Right cardiac atrium (tissue), 5 donors: ENCODE results near the gene PHYKPL. TPM values are rescaled to one million over a fixed set of nuclear protein-coding genes. Genes with fewer than 3 reads are reported as not detected.
"Not testable (repeated sequence)": the region's sequence is repeated elsewhere in the genome, so short reads cannot be mapped to it uniquely, and the experiment has no call there.

Experiments
- ATAC-seq, 2 donors: fragments of 200-7000 bp; cut with Tn5 transposase; one replicate each; pipeline versions ENCODE4 v1.8.0 to v1.9.1; 2020; ENCODE audit warnings: moderate library complexity in 2 of 2, mild to moderate bottlenecking in 1 of 2
- DNase-seq, 3 donors: peaks; one replicate each; pipeline ENCODE4 v3.0.0-alpha.2; 2020
- H3K27ac ChIP-seq: one replicate; pipeline ENCODE4 v1.5.1; 2013; ENCODE audit warnings: mild to moderate bottlenecking, low read length, control low read depth, moderate library complexity
- H3K27me3 ChIP-seq: one replicate; pipeline ENCODE4 v1.6.1; 2013; ENCODE audit not compliant: control insufficient read depth, insufficient read depth
- H3K4me1 ChIP-seq: one replicate; pipeline ENCODE4 v1.6.1; 2013; ENCODE audit warnings: low read length; ENCODE audit not compliant: control insufficient read depth, insufficient read depth
- H3K4me3 ChIP-seq: one replicate; pipeline ENCODE4 v1.5.1; 2013; ENCODE audit warnings: low read length, control low read depth
- H3K9me3 ChIP-seq: one replicate; pipeline ENCODE4 v1.6.1; 2013; ENCODE audit warnings: low read length; ENCODE audit not compliant: control insufficient read depth
- WGBS: extraction: QIAGEN DNeasy Blood & Tissue Kit; methylation state at CpG from one replicate; pipeline ENCODE4 v1.1.7; 2013; 5-methylcytosine and 5-hydroxymethylcytosine counted together
- intact Hi-C, 4 donors: fragments of 100-400 bp; cut with DNase I; formaldehyde crosslinking; loops; one replicate each; pipeline versions ENCODE4 v1.11.0 to v1.14.0; 2022 to 2023
- polyA plus RNA-seq: library from polyadenylated mRNA; stranded (reverse); fragments of 200-250 nt; gene quantifications from one replicate; pipeline ENCODE4 v1.2.3, GENCODE V29; 2013
- total RNA-seq, 4 donors: library from RNA; stranded (reverse); fragmentation: NEBNext Ultra II Directional; extraction: Animal tissue kit (Norgen Biotek cat#: 25700); gene quantifications; one replicate each; pipeline ENCODE4 v1.2.1, GENCODE V29; 2021
- donor health status: healthy with polysubstance abuse.
- donor health status: DM: no; HTN: yes; CAD: no.
- donor health status: DM: no; HTN: no; CAD: no.
- donor health status: DM: no; HTN: yes; CAD: no; lungs with severe emphysema.
- donor health status: DM: yes; HTN: yes; CAD: no.

The PHYKPL gene
- total and polyA plus RNA-seq, 5 donors: 35.3 to 53.6 (median 44.5) TPM

DNA sequence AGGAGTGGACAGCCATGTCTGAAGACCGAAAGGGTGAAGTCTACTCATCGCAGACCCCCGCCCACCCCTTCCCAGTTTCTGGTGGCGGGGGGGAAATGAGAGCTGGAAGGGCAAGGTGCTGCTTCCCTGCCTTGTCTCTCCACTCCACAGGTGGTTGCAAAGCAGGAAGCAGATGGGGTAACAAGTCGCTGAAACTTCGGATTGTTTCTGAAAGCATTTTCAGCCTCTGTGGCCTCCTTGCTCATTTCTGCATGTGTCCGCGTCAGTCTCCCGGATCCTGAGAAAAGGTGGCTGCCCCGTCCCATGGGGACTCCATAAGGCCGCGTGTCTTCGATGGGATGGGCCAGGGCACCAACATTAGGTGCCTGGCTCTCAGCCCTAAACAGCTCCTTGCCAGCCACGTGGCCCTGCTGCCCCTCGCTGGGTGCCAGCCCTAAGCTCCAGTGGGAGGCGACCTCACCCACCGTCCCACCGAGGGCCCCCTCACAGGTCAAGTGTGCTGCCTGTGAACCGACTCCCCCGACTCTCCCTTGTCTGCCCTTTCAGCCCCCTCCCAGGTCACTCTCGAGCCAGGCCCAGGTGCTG lies 971 bp downstream of the PHYKPL start:
- Histone ChIP-seq H3K4me1 (peaks cover 8% of the 10 kb centered on the region), H3K9me3 (no peaks in the 10 kb centered on the region), H3K27me3 (no peaks in the 10 kb centered on the region), H3K4me3 (peak overlapping the region; percentile 70), H3K27ac (peak overlapping the region; percentile 76)
- intact Hi-C loops: no loop called here
- DNase-seq (no peak), ATAC-seq (peak in 1 of 2 donors; percentile 2)
- 25% methylated on average over 21 of the region's 21 CpGs for WGBS

DNA sequence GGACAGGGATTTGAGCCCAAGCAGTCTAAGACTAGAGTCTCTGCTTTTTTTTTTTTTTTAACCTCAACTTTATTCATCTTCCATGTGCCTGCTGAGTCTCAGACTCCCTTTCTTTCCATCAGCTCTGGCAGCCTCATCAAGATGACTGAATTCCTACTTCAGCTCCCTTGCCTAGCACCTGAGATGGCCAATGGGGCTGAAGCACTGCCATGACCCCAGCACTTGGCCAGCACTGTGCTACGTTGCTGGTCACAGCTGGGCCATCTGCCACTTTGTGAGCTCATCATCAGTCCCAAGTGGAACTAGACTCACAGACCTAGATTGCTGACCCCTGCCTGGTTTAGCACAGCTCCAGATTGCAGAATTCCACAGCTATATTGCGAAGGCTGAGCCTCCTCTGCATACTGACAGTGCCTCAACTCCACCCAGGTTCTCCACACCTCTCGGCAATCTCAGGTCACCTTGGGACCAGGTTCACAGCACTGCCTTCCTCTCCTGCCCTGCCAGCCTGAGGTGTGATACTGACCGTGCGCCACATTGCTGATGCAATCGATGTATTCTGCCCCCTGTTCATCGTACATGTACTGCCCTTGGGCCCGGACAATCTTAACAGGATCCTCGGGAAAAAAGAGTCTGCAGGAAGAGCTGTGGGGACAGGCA lies 1.6 kb downstream of the PHYKPL start:
- H3K27me3 ChIP-seq: no peaks in the 10 kb centered on the region
- peak; percentile 75 to 79 (median 75) for DNase-seq
- H3K4me3 ChIP-seq: peak overlapping the region; percentile 70
- WGBS: 64% methylated on average over 9 of the region's 9 CpGs
- H3K4me1 ChIP-seq: peaks cover 8% of the 10 kb centered on the region
- ATAC-seq: peak in 1 of 2 donors; percentile 15
- no peaks in the 10 kb centered on the region for H3K9me3 ChIP-seq
- intact Hi-C loops: no loop called here
- H3K27ac ChIP-seq: peak overlapping the region; percentile 21

DNA sequence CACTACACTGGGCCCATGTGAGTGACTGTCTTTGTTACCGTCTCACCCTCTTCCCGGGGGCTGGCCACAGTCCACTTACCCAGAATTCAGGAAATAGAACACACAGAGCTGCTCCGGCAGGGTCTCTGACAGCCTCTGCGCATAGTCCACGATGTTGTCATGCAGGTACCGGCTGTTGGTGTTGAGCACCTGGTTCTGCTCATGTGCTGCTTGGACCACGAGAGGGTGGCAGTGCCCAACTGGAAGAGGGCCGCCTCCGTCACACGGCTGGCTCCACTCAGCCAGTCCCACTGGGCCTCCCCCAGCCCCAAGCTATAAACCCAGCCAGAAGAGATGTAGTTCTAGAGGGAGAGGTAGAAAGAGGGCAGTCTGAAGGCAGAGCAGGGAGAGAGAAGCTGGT lies 2.7 kb downstream of the PHYKPL start:
- intact Hi-C loops: no loop called here

DNA sequence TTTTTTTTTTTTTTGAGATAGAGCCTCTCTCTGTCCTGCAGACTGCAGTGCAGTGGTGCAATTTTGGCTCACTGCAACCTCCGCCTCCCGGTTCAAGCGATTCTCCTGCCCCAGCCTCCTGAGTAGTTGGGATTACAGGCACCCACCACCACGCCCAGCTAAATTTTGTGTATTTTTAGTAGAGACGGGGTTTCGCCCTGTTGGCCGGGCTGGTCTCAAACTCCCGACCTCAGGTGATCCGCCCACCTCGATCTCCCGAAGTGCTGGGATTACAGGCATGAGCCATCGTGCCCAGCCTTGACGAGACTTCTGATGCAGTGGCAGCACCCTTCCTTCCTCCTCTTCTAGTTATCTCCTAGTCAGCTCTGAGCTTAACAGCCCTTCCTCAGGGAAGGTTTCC lies 3.5 kb downstream of the PHYKPL start:
- H3K4me1 ChIP-seq, H3K27ac ChIP-seq, H3K27me3 ChIP-seq, H3K9me3 ChIP-seq, H3K4me3 ChIP-seq, ATAC-seq, intact Hi-C loops: not testable (repeated sequence)
- peak in 1 of 3 donors; percentile 7 for DNase-seq
- WGBS: 96% methylated on average over 13 of the region's 13 CpGs

More for the DNA sequence above, 2.7 kb downstream of the PHYKPL start:
- no peak for ATAC-seq
- Histone ChIP-seq H3K4me3 (no peak overlapping the region), H3K4me1 (peaks cover 8% of the 10 kb centered on the region), H3K27me3 (no peaks in the 10 kb centered on the region), H3K9me3 (no peaks in the 10 kb centered on the region), H3K27ac (no peak overlapping the region)
- 93% methylated on average over 10 of the region's 10 CpGs for WGBS
- peak in 1 of 3 donors; percentile 14 for DNase-seq

DNA sequence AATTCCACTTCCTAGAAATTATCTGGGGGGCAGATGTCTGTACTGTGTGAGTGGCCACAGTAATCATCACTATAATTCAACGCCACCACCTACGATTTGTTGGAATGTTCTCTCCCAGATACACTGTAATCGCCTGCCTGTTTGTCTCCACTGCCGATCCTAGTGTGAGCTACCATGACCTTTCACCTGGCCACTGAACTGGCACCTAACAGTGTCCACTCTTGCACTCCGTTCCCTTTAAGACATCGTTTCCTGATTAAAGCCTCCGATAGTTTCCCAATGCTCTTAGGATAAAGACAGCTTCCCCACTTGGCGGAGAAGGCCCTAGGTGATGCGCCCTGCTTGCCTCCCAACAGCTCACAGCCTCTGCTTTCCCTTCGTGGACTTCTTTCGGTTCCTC lies 4.0 kb downstream of the PHYKPL start:
- H3K4me1 ChIP-seq: peaks cover 8% of the 10 kb centered on the region
- ATAC-seq (no peak), DNase-seq (no peak)
- no peak overlapping the region for H3K4me3 ChIP-seq
- intact Hi-C loops: no loop called here
- H3K27me3 ChIP-seq: no peaks in the 10 kb centered on the region
- no peaks in the 10 kb centered on the region for H3K9me3 ChIP-seq
- WGBS: 91% methylated on average over 11 of the region's 11 CpGs
- no peak overlapping the region for H3K27ac ChIP-seq

DNA sequence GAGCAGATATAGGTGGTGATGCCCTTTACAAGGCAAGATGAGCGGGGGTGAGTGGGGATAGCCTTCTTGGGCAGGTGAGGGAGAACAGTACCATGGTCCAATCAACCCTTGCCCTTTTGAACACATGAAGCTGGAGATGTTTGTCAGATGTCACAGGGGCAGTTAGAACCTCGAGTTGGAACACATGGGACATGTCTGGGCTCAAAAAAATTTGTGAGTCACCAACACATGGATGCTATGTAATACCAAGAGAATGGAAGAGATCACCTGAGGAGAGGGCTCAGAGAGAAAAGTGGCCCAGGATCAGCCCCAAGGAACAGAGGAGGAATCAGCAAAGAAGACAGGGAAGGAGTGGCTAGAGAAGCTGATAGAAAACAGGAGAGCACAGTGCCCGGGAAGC lies 4.7 kb downstream of the PHYKPL start:
- intact Hi-C loops: no loop called here
- WGBS: 95% methylated on average over 3 of the region's 3 CpGs
- Histone ChIP-seq H3K4me3 (no peak overlapping the region), H3K27me3 (no peaks in the 10 kb centered on the region), H3K9me3 (no peaks in the 10 kb centered on the region), H3K4me1 (peaks cover 8% of the 10 kb centered on the region), H3K27ac (no peak overlapping the region)
- ATAC-seq: no peak
- DNase-seq: peak in 1 of 3 donors; percentile 3

DNA sequence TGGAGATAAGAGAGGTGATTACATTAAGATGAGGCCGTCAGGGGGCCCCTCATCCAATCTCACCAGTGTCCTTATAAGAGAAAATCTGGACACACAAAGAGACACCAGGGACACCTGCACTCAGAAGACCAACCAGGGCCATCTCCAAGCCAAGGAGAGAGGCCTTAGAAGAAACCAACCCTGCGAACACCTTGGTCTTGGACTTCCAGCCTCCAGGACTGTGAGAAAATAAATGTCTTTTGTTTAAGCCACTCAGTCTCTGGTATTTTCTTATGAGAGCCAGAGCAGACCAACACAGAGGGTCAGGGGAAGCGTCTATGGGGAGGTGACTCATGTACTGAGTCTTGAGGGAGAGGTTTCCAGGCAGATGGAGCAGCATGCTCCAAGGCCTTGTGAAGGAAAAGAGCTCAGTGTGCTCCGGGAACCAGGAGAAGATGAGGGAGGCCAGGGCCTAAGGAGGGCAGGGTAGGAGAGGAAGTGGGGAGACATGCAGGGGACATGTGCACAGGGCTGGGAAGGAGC lies 5.4 kb downstream of the PHYKPL start:
- H3K9me3 ChIP-seq: no peaks in the 10 kb centered on the region
- DNase-seq (peak in 1 of 3 donors; percentile 5), ATAC-seq (no peak)
- WGBS: 99% methylated on average over 4 of the region's 4 CpGs
- H3K4me1 ChIP-seq: peaks cover 8% of the 10 kb centered on the region
- H3K4me3 ChIP-seq: no peak overlapping the region
- intact Hi-C loops: no loop called here
- H3K27me3 ChIP-seq: no peaks in the 10 kb centered on the region
- H3K27ac ChIP-seq: no peak overlapping the region

DNA sequence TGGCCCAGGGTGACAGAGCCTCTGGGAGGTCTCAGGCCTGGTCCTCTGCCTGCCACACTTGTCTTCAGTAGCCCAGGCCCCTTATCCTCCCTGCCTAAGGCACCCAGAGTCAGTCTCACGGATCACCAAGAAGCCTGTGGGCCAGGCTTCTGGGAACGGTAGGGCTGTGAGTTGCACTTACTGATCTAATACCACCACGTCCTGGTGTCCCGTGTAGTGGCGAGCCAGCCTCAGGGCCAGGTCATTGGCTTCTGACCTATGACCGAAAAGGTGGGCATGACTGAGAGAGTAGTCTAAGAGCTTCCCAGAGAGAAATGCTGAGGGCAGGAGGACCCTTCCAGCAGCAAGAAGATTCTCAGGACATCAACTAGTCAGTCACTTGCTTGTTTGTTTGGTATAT lies 7.4 kb downstream of the PHYKPL start:
- DNase-seq (peak in 1 of 3 donors; percentile 8), ATAC-seq (no peak)
- intact Hi-C loops: no loop called here
- Histone ChIP-seq H3K4me1 (no peaks in the 10 kb centered on the region), H3K9me3 (no peaks in the 10 kb centered on the region), H3K27me3 (no peaks in the 10 kb centered on the region), H3K27ac (no peak overlapping the region), H3K4me3 (no peak overlapping the region)
- whole genome bisulfite sequencing: 88% methylated on average over 6 of the region's 6 CpGs

DNA sequence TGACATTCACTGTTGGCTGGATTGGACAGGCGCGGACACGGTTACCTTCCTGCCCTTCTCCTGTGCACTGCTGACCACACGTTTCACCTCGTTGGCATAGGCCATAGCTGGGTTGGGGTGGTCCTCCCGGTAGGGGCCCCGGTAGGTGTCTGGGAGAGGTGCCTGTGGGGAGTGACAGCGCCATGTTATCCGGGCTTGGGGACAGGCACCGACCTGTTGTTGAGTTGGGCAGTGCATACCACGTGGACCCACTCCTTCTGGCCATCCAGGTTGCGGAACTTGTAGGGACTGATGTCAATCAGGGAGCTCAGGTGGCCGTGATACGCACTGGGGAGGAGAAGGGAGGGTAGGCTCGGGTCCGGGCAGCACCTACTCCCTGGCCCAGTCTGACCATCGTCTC lies 8.2 kb downstream of the PHYKPL start:
- intact Hi-C loops: no loop called here
- peak; percentile 3 to 7 for ATAC-seq
- Histone ChIP-seq H3K4me1 (no peaks in the 10 kb centered on the region), H3K27me3 (no peaks in the 10 kb centered on the region), H3K27ac (no peak overlapping the region), H3K4me3 (no peak overlapping the region), H3K9me3 (no peaks in the 10 kb centered on the region)
- DNase-seq: peak in 1 of 3 donors; percentile 15
- 87% methylated on average over 17 of the region's 17 CpGs for WGBS

DNA sequence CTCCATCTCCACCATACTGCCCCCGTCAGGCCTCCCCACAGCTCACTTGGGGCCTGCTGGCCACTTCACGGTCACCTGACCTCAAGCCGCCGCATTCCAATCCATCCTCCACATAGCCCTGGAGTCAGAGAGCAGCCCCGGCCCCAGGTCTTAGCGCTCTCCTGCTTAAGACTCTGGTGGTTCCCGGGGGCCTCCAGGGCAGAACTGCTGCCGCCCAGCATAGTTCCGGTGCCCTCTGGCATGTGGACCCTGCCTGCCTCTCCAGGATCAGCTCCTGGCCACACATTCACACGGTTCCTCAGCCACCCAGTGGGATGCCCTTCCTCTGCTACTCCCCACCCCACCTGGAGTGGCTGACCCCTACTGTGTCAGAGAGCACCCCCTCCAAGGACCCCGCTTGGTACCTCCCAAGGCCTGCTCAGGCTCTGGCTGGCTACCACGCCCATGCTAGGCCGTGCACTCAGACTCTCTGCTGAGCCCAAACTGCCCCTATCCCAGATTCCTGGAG lies 8.7 kb downstream of the PHYKPL start:
- Histone ChIP-seq H3K4me3 (no peak overlapping the region), H3K9me3 (no peaks in the 10 kb centered on the region), H3K27ac (no peak overlapping the region), H3K27me3 (no peaks in the 10 kb centered on the region), H3K4me1 (no peaks in the 10 kb centered on the region)
- WGBS: 47% methylated on average over 13 of the region's 13 CpGs
- DNase-seq (peak in 1 of 3 donors; percentile 9), ATAC-seq (peak; percentile 17)
- intact Hi-C loops: no loop called here

DNA sequence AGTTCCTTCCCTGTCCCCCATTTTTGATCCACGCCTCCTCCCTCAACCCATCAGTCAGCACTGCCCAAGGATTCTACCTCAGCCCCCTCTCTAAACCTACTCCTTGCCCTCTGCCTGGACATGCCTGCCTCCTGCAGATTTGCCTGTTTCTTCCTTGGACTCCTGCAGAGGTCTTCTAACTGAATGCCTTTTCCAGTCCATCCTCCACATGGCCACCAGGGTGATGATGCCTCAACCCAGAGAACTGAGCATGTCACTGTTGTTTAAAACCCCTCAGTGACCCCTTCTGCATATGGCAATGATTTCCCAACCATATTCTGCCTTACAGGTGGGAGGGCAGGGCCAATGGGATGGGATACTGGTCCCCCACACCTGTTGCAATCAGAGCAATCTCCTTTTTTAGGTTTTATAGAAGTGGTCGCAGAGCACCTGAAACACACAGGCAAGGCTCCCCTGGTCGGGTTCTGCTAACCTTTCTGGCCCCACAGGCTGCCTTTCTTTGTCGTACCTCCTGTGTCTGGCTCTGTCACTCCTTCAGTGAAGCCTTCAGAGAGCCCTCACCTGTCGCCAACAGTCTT lies 9.3 kb downstream of the PHYKPL start:
- Histone ChIP-seq H3K4me1 (no peaks in the 10 kb centered on the region), H3K27ac (no peak overlapping the region), H3K27me3 (no peaks in the 10 kb centered on the region), H3K4me3 (no peak overlapping the region), H3K9me3 (no peaks in the 10 kb centered on the region)
- 80% methylated on average over 5 of the region's 5 CpGs for WGBS
- DNase-seq (peak in 1 of 3 donors; percentile 2), ATAC-seq (no peak)
- intact Hi-C loops: no loop called here
